DOHH2 (cell line): ENCODE data around the gene ATG16L1.

Experiments used
- H3F3A ChIP-seq: fragments of 200-600 bp; sonication (generic), shearing (Covaris generic); 2 replicates; pipeline ENCODE4 v1.6.0; 2016; ENCODE audit warnings: antibody characterized with exemption, mild to moderate bottlenecking; ENCODE audit not compliant: control insufficient read depth, insufficient read depth
- H3K27ac ChIP-seq: fragments of 200-600 bp; sonication (generic); 2 replicates; pipeline ENCODE4 v1.5.1; 2014; ENCODE audit warnings: low read depth, mild to moderate bottlenecking, low read length, moderate library complexity
- H3K27me3 ChIP-seq: fragments of 200-600 bp; sonication (generic); 2 replicates; pipeline ENCODE4 v1.6.1; 2014; ENCODE audit warnings: mild to moderate bottlenecking, low read length, mixed read lengths; ENCODE audit not compliant: control insufficient read depth
- H3K36me3 ChIP-seq: fragments of 200-600 bp; sonication (generic); 2 replicates; pipeline ENCODE4 v1.6.1; 2014; ENCODE audit warnings: mild to moderate bottlenecking, low read length, moderate library complexity, mixed read lengths; ENCODE audit not compliant: control insufficient read depth
- H3K4me1 ChIP-seq: fragments of 200-600 bp; sonication (generic); 2 replicates; pipeline ENCODE4 v1.6.1; 2014; ENCODE audit warnings: mild to moderate bottlenecking, low read length, mixed read lengths; ENCODE audit not compliant: control insufficient read depth
- H3K4me2 ChIP-seq: fragments of 200-600 bp; sonication (generic); 2 replicates; pipeline ENCODE4 v1.6.0; 2014; ENCODE audit warnings: mild to moderate bottlenecking, low read length, moderate library complexity
- H3K4me3 ChIP-seq: fragments of 200-600 bp; sonication (generic); 2 replicates; pipeline ENCODE4 v1.5.1; 2014; ENCODE audit warnings: mild to moderate bottlenecking, low read length, mixed read lengths
- H3K79me2 ChIP-seq: fragments of 200-600 bp; sonication (generic); 2 replicates; pipeline ENCODE4 v1.6.1; 2014; ENCODE audit warnings: mild to moderate bottlenecking, low read length, mixed read lengths; ENCODE audit not compliant: control insufficient read depth
- H3K9me2 ChIP-seq: fragments of 200-600 bp; sonication (generic); replicated peaks from 2 replicates; pipeline ENCODE4 v1.6.1; 2014; ENCODE audit warnings: mild to moderate bottlenecking, low read length, mixed read lengths; ENCODE audit not compliant: control insufficient read depth
- H3K9me3 ChIP-seq: fragments of 200-600 bp; sonication (generic); 2 replicates; pipeline ENCODE4 v1.6.1; 2014; ENCODE audit warnings: antibody characterized with exemption, low read length, mixed read lengths; ENCODE audit not compliant: control insufficient read depth, insufficient read depth
- H4K20me1 ChIP-seq: fragments of 200-600 bp; sonication (generic); 2 replicates; pipeline ENCODE4 v1.6.0; 2014; ENCODE audit warnings: low read depth, mild to moderate bottlenecking, antibody characterized with exemption, low read length, moderate library complexity; ENCODE audit not compliant: control insufficient read depth, insufficient read depth
- CTCF ChIP-seq: fragments of 200-600 bp; sonication (generic); IDR thresholded peaks from one replicate; pipeline ENCODE4 v1.5.1; 2014; ENCODE audit warnings: antibody characterized with exemption, mild to moderate bottlenecking, low read depth, low read length; ENCODE audit not compliant: poor library complexity, severe bottlenecking
- EZH2phosphoT487 ChIP-seq: fragments of 200-600 bp; sonication (generic); IDR thresholded peaks from 2 replicates; pipeline ENCODE4 v1.6.1; 2017; ENCODE audit warnings: borderline replicate concordance, mild to moderate bottlenecking, antibody characterized with exemption, low read length, moderate library complexity, mixed read lengths

Gene ATG16L1

GRCh38 chr2:233312874-233313273 lies 61.4 kb downstream of the ATG16L1 start:
- Histone ChIP-seq H3K9me3 (no peaks in the 10 kb centered on the region), H3K4me3 (no peak overlapping the region), H3F3A (0 out of 2 replicates have a peak, but pooled peaks cover 3% of the 10 kb centered on the region), H3K79me2 (no peaks in the 10 kb centered on the region), H3K27me3 (no peaks in the 10 kb centered on the region), H3K4me1 (peaks cover 10% of the 10 kb centered on the region), H3K27ac (no peak overlapping the region), H3K36me3 (no peaks in the 10 kb centered on the region), H4K20me1 (no peaks in the 10 kb centered on the region), H3K4me2 (no peak overlapping the region), H3K9me2 (no peaks in the 10 kb centered on the region)
- TF ChIP-seq EZH2phosphoT487 (no peak), CTCF (no peak)

GRCh38 chr2:233314180-233314925 lies 62.9 kb downstream of the ATG16L1 start:
- no peaks in the 10 kb centered on the region for H4K20me1 ChIP-seq
- no peak overlapping the region for H3K27ac ChIP-seq
- H3K79me2 ChIP-seq: no peaks in the 10 kb centered on the region
- H3K4me3 ChIP-seq: no peak overlapping the region
- TF ChIP-seq EZH2phosphoT487 (no peak), CTCF (no peak)
- no peak overlapping the region for H3K4me2 ChIP-seq
- 0 out of 2 replicates have a peak, but pooled peaks cover 3% of the 10 kb centered on the region for H3F3A ChIP-seq
- peaks cover 10% of the 10 kb centered on the region for H3K4me1 ChIP-seq
- H3K36me3 ChIP-seq: no peaks in the 10 kb centered on the region
- H3K9me2 ChIP-seq: no peaks in the 10 kb centered on the region
- H3K27me3 ChIP-seq: peaks cover 7% of the 10 kb centered on the region; the same call in 1 of the 2 replicates
- H3K9me3 ChIP-seq: no peaks in the 10 kb centered on the region

GRCh38 chr2:233317196-233317943 lies 65.9 kb downstream of the ATG16L1 start:
- no peaks in the 10 kb centered on the region for H3K36me3 ChIP-seq
- H3K79me2 ChIP-seq: no peaks in the 10 kb centered on the region
- H3K4me1 ChIP-seq: peaks cover 17% of the 10 kb centered on the region
- H3K4me3 ChIP-seq: no peak overlapping the region
- H3K4me2 ChIP-seq: no peak overlapping the region
- no peak overlapping the region for H3K27ac ChIP-seq
- no peaks in the 10 kb centered on the region for H3K9me3 ChIP-seq
- peaks cover 14% of the 10 kb centered on the region for H3K27me3 ChIP-seq
- TF ChIP-seq EZH2phosphoT487 (no peak), CTCF (no peak)
- H4K20me1 ChIP-seq: no peaks in the 10 kb centered on the region
- 0 out of 2 replicates have a peak, but pooled peaks cover 3% of the 10 kb centered on the region for H3F3A ChIP-seq
- no peaks in the 10 kb centered on the region for H3K9me2 ChIP-seq
